ENCODE measurements around the gene SMIM44.
A peak's percentile ranks its signal among the peaks of the same experiment; 100 is the strongest.
"Not testable (repeated sequence)": the region's sequence is repeated elsewhere in the genome, so short reads cannot be mapped to it uniquely, and the experiment has no call there.

The SMIM44 gene

GRCh38 chr19:3516675-3517207 lies 33.5 kb upstream of the SMIM44 start:
- DNase-seq: peak; percentile 31

- DNase-seq: no peak
Measured at GRCh38 chr19:3515891-3516422, 32.7 kb upstream of the SMIM44 start.

GRCh38 chr19:3514930-3515329 lies 31.7 kb upstream of the SMIM44 start:
- no peak for DNase-seq

GRCh38 chr19:3513229-3514140 lies 30.2 kb upstream of the SMIM44 start:
- DNase-seq: no peak

- no peak for DNase-seq
Measured at GRCh38 chr19:3512562-3513228, 29.5 kb upstream of the SMIM44 start.

- no peak for DNase-seq
Measured at GRCh38 chr19:3511506-3512251, 28.4 kb upstream of the SMIM44 start.

GRCh38 chr19:3510727-3511126 lies 27.5 kb upstream of the SMIM44 start:
- DNase-seq: no peak

GRCh38 chr19:3509566-3509989 lies 26.3 kb upstream of the SMIM44 start:
- no peak for DNase-seq

GRCh38 chr19:3508771-3509535 lies 25.7 kb upstream of the SMIM44 start:
- no peak for DNase-seq

GRCh38 chr19:3508121-3508661 lies 24.9 kb upstream of the SMIM44 start:
- DNase-seq: not testable (repeated sequence)

- no peak for DNase-seq
Measured at GRCh38 chr19:3507371-3508120, 24.3 kb upstream of the SMIM44 start.

GRCh38 chr19:3506384-3507340 lies 23.4 kb upstream of the SMIM44 start:
- DNase-seq: no peak

- DNase-seq: peak; percentile 87
Measured at GRCh38 chr19:3505598-3506383, 22.6 kb upstream of the SMIM44 start, which contains the start of gene FZR1. FZR1 (plus strand) TSS chr19:3506311; CDS start chr19:3522990, 16,679 bp downstream.

- no peak for DNase-seq
Measured at GRCh38 chr19:3504735-3505134, 21.5 kb upstream of the SMIM44 start.

- no peak for DNase-seq
Measured at GRCh38 chr19:3503036-3503572, 19.9 kb upstream of the SMIM44 start.

- no peak for DNase-seq
Measured at GRCh38 chr19:3501780-3502179, 18.5 kb upstream of the SMIM44 start.

GRCh38 chr19:3500429-3501101 lies 17.3 kb upstream of the SMIM44 start, which contains the start of gene DOHH:
DOHH (minus strand) TSS chr19:3500674; CDS start chr19:3496814, 3,860 bp downstream.
- peak; percentile 93 for DNase-seq
